Measurements from ENCODE around the gene ASTL.
"Not testable (repeated sequence)": the region's sequence is repeated elsewhere in the genome, so short reads cannot be mapped to it uniquely, and the experiment has no call there.

Gene ASTL

DNA sequence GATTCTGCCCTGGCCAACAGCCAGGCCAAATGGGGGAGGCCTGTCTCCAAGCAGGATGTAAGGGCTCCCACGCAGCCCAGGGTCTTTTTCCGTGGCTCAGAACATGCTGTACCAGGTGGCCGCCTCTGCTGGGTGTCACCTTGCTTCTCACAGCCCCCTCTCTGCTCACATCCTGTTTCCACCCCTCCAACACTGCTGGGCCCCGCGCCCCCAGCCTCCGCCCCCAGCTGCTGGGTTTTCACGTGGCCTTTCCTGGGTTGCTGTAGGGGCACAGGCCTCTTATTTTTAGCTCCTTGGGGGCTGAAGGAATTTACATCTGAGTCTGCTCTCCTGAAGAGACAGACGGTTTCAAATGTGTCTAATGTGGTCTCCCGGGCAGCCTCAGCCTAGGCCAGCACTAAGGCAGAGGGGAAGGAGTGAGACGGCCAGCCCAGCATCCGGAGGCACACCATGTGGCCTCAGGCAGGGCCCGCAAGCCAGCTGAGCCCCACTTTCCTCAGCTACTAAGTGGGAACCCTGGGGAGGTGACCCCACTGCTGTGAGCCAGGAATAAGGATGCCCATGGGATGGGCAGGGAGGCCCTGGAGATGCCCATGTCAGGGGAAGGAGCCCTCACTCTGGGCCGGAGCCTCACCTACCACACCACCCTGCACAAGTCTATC lies 25.6 kb upstream of the ASTL start:
- H3K27me3 ChIP-seq (ENCODE audit: insufficient read depth, poor library complexity, severe bottlenecking), result no peaks in the 10 kb centered on the region
- TF ChIP-seq, protein P1, sequence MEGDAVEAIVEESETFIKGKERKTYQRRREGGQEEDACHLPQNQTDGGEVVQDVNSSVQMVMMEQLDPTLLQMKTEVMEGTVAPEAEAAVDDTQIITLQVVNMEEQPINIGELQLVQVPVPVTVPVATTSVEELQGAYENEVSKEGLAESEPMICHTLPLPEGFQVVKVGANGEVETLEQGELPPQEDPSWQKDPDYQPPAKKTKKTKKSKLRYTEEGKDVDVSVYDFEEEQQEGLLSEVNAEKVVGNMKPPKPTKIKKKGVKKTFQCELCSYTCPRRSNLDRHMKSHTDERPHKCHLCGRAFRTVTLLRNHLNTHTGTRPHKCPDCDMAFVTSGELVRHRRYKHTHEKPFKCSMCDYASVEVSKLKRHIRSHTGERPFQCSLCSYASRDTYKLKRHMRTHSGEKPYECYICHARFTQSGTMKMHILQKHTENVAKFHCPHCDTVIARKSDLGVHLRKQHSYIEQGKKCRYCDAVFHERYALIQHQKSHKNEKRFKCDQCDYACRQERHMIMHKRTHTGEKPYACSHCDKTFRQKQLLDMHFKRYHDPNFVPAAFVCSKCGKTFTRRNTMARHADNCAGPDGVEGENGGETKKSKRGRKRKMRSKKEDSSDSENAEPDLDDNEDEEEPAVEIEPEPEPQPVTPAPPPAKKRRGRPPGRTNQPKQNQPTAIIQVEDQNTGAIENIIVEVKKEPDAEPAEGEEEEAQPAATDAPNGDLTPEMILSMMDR (IDR thresholded peaks at IDR 0.05; ENCODE audit: insufficient read depth, low read length), result no peak
- TF ChIP-seq POLR2AphosphoS5 (IDR thresholded peaks at IDR 0.05; ENCODE audit: low read depth) (no peak), SPI1 (IDR thresholded peaks at IDR 0.05; ENCODE audit: borderline replicate concordance, low read depth) (no peak), GABPA (IDR thresholded peaks at IDR 0.05; ENCODE audit: low read depth) (no peak)
- TF ChIP-seq, protein P2, sequence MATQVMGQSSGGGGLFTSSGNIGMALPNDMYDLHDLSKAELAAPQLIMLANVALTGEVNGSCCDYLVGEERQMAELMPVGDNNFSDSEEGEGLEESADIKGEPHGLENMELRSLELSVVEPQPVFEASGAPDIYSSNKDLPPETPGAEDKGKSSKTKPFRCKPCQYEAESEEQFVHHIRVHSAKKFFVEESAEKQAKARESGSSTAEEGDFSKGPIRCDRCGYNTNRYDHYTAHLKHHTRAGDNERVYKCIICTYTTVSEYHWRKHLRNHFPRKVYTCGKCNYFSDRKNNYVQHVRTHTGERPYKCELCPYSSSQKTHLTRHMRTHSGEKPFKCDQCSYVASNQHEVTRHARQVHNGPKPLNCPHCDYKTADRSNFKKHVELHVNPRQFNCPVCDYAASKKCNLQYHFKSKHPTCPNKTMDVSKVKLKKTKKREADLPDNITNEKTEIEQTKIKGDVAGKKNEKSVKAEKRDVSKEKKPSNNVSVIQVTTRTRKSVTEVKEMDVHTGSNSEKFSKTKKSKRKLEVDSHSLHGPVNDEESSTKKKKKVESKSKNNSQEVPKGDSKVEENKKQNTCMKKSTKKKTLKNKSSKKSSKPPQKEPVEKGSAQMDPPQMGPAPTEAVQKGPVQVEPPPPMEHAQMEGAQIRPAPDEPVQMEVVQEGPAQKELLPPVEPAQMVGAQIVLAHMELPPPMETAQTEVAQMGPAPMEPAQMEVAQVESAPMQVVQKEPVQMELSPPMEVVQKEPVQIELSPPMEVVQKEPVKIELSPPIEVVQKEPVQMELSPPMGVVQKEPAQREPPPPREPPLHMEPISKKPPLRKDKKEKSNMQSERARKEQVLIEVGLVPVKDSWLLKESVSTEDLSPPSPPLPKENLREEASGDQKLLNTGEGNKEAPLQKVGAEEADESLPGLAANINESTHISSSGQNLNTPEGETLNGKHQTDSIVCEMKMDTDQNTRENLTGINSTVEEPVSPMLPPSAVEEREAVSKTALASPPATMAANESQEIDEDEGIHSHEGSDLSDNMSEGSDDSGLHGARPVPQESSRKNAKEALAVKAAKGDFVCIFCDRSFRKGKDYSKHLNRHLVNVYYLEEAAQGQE (IDR thresholded peaks at IDR 0.05; ENCODE audit: insufficient replicate concordance, low read depth), result no peak
- H3K4me3 ChIP-seq (replicated peaks; ENCODE audit: insufficient read depth, low read length), result no peak overlapping the region
- no peak overlapping the region for H3K27ac ChIP-seq (replicated peaks)
- no peak for DNase-seq (ENCODE audit: low read depth in 1 of 2, low spot score in 1 of 2)

DNA sequence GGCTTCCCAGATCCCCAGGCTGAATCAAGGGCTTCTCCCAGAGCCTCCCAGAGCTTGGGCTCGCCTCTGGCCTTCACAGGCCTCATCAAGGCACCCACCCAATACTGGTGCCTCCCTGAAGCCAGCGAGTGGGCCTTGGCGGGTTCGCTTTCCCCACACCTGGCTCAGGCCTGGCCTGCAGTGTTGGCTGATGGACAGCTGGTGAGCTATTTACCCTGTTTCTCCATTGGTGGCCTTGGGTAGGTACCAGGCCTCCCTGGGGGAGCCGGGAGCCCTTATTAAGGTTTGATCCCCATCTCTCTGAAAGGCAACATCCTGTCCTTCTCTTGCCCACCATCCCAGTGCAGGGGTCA lies 25.1 kb upstream of the ASTL start:
- no peaks in the 10 kb centered on the region for H3K27me3 ChIP-seq (ENCODE audit: insufficient read depth, poor library complexity, severe bottlenecking)
- H3K4me3 ChIP-seq (replicated peaks; ENCODE audit: insufficient read depth, low read length), result no peak overlapping the region
- TF ChIP-seq SPI1 (IDR thresholded peaks at IDR 0.05; ENCODE audit: borderline replicate concordance, low read depth) (no peak), POLR2AphosphoS5 (IDR thresholded peaks at IDR 0.05; ENCODE audit: low read depth) (no peak), GABPA (IDR thresholded peaks at IDR 0.05; ENCODE audit: low read depth) (no peak)
- TF ChIP-seq, protein P2 (IDR thresholded peaks at IDR 0.05; ENCODE audit: insufficient replicate concordance, low read depth), result no peak
- TF ChIP-seq, protein P1 (IDR thresholded peaks at IDR 0.05; ENCODE audit: insufficient read depth, low read length), result no peak
- no peak overlapping the region for H3K27ac ChIP-seq (replicated peaks)
- no peak for DNase-seq (ENCODE audit: low read depth in 1 of 2, low spot score in 1 of 2)

DNA sequence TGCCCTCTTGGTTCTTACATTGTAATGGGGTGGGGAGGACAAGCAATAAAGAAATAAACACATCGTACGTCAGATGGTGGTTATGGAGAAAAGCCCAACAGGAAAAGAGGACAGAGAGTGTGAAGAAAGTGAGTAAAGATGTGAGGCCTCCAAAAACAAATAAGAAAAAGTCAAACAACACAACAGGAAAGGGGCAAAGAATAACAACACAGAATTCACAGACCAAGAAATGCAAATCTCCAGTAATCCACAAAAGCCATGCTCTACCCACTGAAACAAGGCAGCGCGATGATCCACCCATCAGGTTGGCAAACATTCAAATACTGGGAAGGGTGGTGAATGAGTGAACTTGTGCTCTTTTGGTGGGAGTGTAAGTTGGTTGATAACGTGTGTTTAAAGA lies 23.6 kb upstream of the ASTL start:
- no peak overlapping the region for H3K4me3 ChIP-seq (replicated peaks; ENCODE audit: insufficient read depth, low read length)
- H3K27me3 ChIP-seq (ENCODE audit: insufficient read depth, poor library complexity, severe bottlenecking), result no peaks in the 10 kb centered on the region
- no peak overlapping the region for H3K27ac ChIP-seq (replicated peaks)
- DNase-seq (ENCODE audit: low read depth in 1 of 2, low spot score in 1 of 2), result no peak
- TF ChIP-seq POLR2AphosphoS5 (IDR thresholded peaks at IDR 0.05; ENCODE audit: low read depth) (no peak), SPI1 (IDR thresholded peaks at IDR 0.05; ENCODE audit: borderline replicate concordance, low read depth) (no peak), GABPA (IDR thresholded peaks at IDR 0.05; ENCODE audit: low read depth) (no peak)
- TF ChIP-seq, protein P1 (IDR thresholded peaks at IDR 0.05; ENCODE audit: insufficient read depth, low read length), result no peak
- TF ChIP-seq, protein P2 (IDR thresholded peaks at IDR 0.05; ENCODE audit: insufficient replicate concordance, low read depth), result no peak

DNA sequence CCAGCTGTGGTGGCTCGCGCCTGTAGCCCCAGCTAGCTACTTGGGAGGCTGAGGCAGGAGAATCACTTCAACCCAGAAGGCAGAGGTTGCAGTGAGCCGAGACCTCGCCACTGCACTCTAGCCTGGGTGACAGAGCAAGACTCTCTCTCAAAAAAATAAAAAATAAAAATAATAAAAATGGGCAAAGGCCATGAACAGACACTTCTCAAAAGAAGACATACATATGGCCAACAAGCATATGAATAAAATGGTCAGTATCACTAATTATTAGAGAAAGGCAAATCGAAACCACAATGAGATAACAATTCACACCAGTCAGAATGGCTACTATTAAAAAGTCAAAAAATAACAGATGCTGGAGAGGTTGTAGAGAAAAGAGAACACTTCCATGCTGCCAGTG lies 22.1 kb upstream of the ASTL start:
- not testable (repeated sequence) for H3K4me3 ChIP-seq (replicated peaks; ENCODE audit: insufficient read depth, low read length); H3K27me3 ChIP-seq (ENCODE audit: insufficient read depth, poor library complexity, severe bottlenecking); DNase-seq (ENCODE audit: low read depth in 1 of 2, low spot score in 1 of 2); H3K27ac ChIP-seq (replicated peaks)

Measured in HL-60 (cell line).